Peyer's patch (tissue), 4 donors: Measurements from ENCODE around the gene LHFPL4.

Experiments used
- CTCF ChIP-seq, 6 experiments: fragments of 450-650 bp in 4 of 6; fragments of 200-600 bp in 2 of 6; sonication (generic) in 1 of 6; IDR thresholded peaks; one replicate each; pipeline ENCODE4 v1.5.1; 2017 to 2019; ENCODE audit warnings: antibody characterized with exemption in 6 of 6, mild to moderate bottlenecking in 3 of 6, moderate library complexity in 1 of 6
- POLR2A ChIP-seq, 2 donors: fragments of 450-650 bp; IDR thresholded peaks; one replicate each; pipeline ENCODE4 v1.5.1; 2017; ENCODE audit warnings: antibody characterized with exemption in 2 of 2, mild to moderate bottlenecking in 2 of 2, moderate library complexity in 2 of 2

- TF ChIP-seq CTCF (IDR thresholded peaks at IDR 0.05) (no peak), POLR2A (IDR thresholded peaks at IDR 0.05) (no peak)
Observed at GRCh38 chr3:9507586-9508578, 45.7 kb downstream of the LHFPL4 start.
